Natural killer cell (primary cell): ENCODE measurements around the gene RPL22. TPM values are rescaled to one million over a fixed set of nuclear protein-coding genes. Genes with fewer than 3 reads are reported as not detected.

Experiments used
- ATAC-seq, 3 donors: fragments of 150-1000 bp in 2 of 3; fragments of 200-7000 bp in 1 of 3; cut with Tn5 transposase; 1 replicate in 1 of 3; 2 replicates in 2 of 3; pipeline ENCODE4 v1.10.0; 2021; ENCODE audit warnings: mild to moderate bottlenecking in 2 of 3, moderate library complexity in 2 of 3
- DNase-seq, 2 donors: peaks; one replicate each; pipeline versions ENCODE4 v3.0.0 to v3.0.0-alpha.2; 2013 to 2021; ENCODE audit warnings: mixed read lengths in 1 of 2
- H3K27ac ChIP-seq: one replicate; pipeline ENCODE4 v1.5.1; 2013; ENCODE audit warnings: mild to moderate bottlenecking, low read length
- H3K27me3 ChIP-seq: one replicate; pipeline ENCODE4 v1.6.1; 2013; ENCODE audit warnings: low read length; ENCODE audit not compliant: control insufficient read depth, insufficient read depth
- H3K36me3 ChIP-seq: one replicate; pipeline ENCODE4 v1.6.1; 2013; ENCODE audit warnings: low read length; ENCODE audit not compliant: control insufficient read depth, insufficient read depth
- H3K4me1 ChIP-seq: one replicate; pipeline ENCODE4 v1.6.1; 2013; ENCODE audit warnings: low read length; ENCODE audit not compliant: control insufficient read depth, insufficient read depth
- H3K4me3 ChIP-seq: one replicate; pipeline ENCODE4 v1.5.1; 2013; ENCODE audit warnings: low read length
- H3K9me3 ChIP-seq: one replicate; pipeline ENCODE4 v1.6.1; 2013; ENCODE audit warnings: low read length; ENCODE audit not compliant: control insufficient read depth, insufficient read depth
- H3K27ac Mint-ChIP-seq, 2 donors: one replicate each; pipeline ENCODE4 v1.8.0; 2022; ENCODE audit warnings: mild to moderate bottlenecking in 2 of 2, mixed read lengths in 2 of 2, moderate library complexity in 1 of 2
- H3K27me3 Mint-ChIP-seq, 2 donors: one replicate each; pipeline ENCODE4 v1.8.0; 2022; ENCODE audit warnings: low read depth in 2 of 2, mixed read lengths in 2 of 2
- H3K36me3 Mint-ChIP-seq: one replicate; pipeline ENCODE4 v1.8.0; 2022; ENCODE audit warnings: mixed read lengths
- H3K4me1 Mint-ChIP-seq, 2 donors: one replicate each; pipeline ENCODE4 v1.8.0; 2022; ENCODE audit warnings: mixed read lengths in 2 of 2
- H3K4me3 Mint-ChIP-seq: one replicate; pipeline ENCODE4 v1.8.0; 2022; ENCODE audit warnings: mild to moderate bottlenecking, moderate library complexity, mixed read lengths
- H3K9me3 Mint-ChIP-seq, 2 donors: one replicate each; pipeline ENCODE4 v1.8.0; 2022; ENCODE audit warnings: mixed read lengths in 2 of 2
- WGBS: methylation state at CpG from one replicate; pipeline ENCODE4 v1.1.7; 2013; ENCODE audit warnings: missing lambda C conversion rate; ENCODE audit not compliant: insufficient coverage; 5-methylcytosine and 5-hydroxymethylcytosine counted together
- intact Hi-C: fragments of 100-400 bp; cut with micrococcal nuclease; formaldehyde crosslinking; loops from one replicate; pipeline ENCODE4 v1.14.2; 2022
- total RNA-seq, 4 donors: library from RNA; stranded (reverse); fragments of 120-200 nt in 1 of 4; gene quantifications; one replicate each; pipeline versions ENCODE4 v1.2.3 to v1.2.4, GENCODE V29; 2013 to 2022
- TF ChIP-seq, protein P1 (sequence below): fragments of 200-600 bp; IDR thresholded peaks from one replicate; pipeline ENCODE4 v1.8.0; 2022; ENCODE audit warnings: antibody characterized with exemption

Gene RPL22
- total RNA-seq, 3 donors from 2014 or later (not counting 1 experiment from before 2014, with no cell fraction given) = 210 to 239 (median 228) TPM

DNA sequence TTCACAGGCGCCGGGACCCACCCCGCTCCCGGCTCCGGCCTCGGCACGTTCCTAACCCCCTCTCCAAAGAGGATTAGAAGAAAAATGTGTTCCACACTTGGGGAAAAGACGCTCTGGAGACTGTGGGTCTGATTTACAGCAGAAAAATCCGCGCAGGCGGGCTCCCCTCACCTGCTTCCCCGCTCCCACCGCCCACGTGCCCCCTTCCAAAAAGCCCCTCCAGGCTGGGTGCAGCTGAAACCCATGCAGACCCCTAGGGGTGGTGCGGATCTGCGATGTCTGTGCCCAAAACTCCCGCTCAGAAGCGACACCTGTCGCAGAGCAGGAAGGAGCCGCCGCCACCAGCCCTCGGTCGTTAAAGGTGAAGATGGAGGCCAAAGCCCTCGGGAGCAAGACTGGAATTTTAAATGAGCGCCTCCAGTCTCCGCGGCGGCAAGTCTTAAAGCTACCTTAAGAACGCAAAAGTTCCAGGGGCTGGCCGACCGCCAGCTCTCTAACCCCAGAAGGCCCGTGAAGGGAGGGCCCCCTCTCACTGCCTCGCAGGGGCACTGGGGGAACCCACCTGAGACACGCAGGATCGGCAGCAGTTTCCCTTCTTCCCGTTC lies 18.6 kb downstream of the RPL22 start:
- DNase-seq (peak in 1 of 2 donors; percentile 36), ATAC-seq (no peak)
- TF ChIP-seq, protein P1, sequence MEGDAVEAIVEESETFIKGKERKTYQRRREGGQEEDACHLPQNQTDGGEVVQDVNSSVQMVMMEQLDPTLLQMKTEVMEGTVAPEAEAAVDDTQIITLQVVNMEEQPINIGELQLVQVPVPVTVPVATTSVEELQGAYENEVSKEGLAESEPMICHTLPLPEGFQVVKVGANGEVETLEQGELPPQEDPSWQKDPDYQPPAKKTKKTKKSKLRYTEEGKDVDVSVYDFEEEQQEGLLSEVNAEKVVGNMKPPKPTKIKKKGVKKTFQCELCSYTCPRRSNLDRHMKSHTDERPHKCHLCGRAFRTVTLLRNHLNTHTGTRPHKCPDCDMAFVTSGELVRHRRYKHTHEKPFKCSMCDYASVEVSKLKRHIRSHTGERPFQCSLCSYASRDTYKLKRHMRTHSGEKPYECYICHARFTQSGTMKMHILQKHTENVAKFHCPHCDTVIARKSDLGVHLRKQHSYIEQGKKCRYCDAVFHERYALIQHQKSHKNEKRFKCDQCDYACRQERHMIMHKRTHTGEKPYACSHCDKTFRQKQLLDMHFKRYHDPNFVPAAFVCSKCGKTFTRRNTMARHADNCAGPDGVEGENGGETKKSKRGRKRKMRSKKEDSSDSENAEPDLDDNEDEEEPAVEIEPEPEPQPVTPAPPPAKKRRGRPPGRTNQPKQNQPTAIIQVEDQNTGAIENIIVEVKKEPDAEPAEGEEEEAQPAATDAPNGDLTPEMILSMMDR = no peak

DNA sequence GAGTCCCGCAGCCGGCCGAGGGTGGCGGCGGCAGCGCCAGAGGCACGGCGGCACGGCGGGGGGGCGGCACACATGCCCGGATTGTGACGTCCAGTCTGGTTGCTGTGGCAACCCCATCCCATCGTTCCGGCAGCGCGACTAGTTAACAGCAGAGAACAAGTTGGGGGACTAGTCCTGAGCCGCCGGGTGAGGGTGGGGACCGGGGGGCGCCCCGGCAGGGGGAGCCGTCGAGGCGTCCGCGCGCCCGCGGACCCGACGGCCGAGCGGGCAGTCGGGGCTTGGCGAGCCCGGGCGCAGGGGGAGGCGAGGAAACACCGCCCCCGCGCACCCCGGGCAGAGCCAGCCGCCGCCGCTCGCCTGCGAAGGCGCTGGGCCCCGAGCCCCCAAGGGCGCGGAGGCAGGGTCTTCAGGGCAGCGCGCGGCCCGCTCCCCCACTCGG lies 19.1 kb downstream of the RPL22 start, which contains the start of gene CHD5:
Gene CHD5 (minus strand): TSS at position 54 of the 439 bp plus-strand sequence. CDS start 298 bp downstream, outside the sequence.
- ATAC-seq (peak in 2 of 3 donors; percentile 40 to 53), DNase-seq (peak in 1 of 2 donors; percentile 42)
- 3% methylated on average over 57 of the region's 57 CpGs for WGBS
- H3K4me1 Mint-ChIP-seq = peaks cover 17 to 36% of the 10 kb centered on the region in 2 donors
- H3K27me3 ChIP-seq = peaks cover 27% of the 10 kb centered on the region
- H3K4me3 Mint-ChIP-seq = peak within 1 kb of the TSS; percentile 70
- H3K27ac ChIP-seq = no peak within 1 kb of the TSS
- peaks cover 16% of the 10 kb centered on the region for H3K4me1 ChIP-seq
- H3K9me3 Mint-ChIP-seq = no peaks in the 10 kb centered on the region
- H3K9me3 ChIP-seq = no peaks in the 10 kb centered on the region
- H3K36me3 Mint-ChIP-seq = no peaks in the 10 kb centered on the region
- peaks cover 3% of the 10 kb centered on the region for H3K36me3 ChIP-seq
- intact Hi-C loops = no loop called here
- TF ChIP-seq, protein P1 = no peak
- peaks cover 28 to 38% of the 10 kb centered on the region in 2 donors for H3K27me3 Mint-ChIP-seq
- no peak within 1 kb of the TSS for H3K4me3 ChIP-seq
- no peak within 1 kb of the TSS for H3K27ac Mint-ChIP-seq

More for the DNA sequence above, 18.6 kb downstream of the RPL22 start:
- intact Hi-C loops = no loop called here
- Mint-ChIP-seq H3K4me3 (peak overlapping the region; percentile 70), H3K27ac (no peak overlapping the region), H3K4me1 (peaks cover 17 to 36% of the 10 kb centered on the region in 2 donors), H3K27me3 (peaks cover 28 to 38% of the 10 kb centered on the region in 2 donors), H3K9me3 (no peaks in the 10 kb centered on the region), H3K36me3 (no peaks in the 10 kb centered on the region)
- WGBS = 3% methylated on average over 36 of the region's 36 CpGs
- Histone ChIP-seq H3K27me3 (peaks cover 27% of the 10 kb centered on the region), H3K27ac (no peak overlapping the region), H3K9me3 (no peaks in the 10 kb centered on the region), H3K4me3 (no peak overlapping the region), H3K4me1 (peaks cover 16% of the 10 kb centered on the region), H3K36me3 (peaks cover 6% of the 10 kb centered on the region)

DNA sequence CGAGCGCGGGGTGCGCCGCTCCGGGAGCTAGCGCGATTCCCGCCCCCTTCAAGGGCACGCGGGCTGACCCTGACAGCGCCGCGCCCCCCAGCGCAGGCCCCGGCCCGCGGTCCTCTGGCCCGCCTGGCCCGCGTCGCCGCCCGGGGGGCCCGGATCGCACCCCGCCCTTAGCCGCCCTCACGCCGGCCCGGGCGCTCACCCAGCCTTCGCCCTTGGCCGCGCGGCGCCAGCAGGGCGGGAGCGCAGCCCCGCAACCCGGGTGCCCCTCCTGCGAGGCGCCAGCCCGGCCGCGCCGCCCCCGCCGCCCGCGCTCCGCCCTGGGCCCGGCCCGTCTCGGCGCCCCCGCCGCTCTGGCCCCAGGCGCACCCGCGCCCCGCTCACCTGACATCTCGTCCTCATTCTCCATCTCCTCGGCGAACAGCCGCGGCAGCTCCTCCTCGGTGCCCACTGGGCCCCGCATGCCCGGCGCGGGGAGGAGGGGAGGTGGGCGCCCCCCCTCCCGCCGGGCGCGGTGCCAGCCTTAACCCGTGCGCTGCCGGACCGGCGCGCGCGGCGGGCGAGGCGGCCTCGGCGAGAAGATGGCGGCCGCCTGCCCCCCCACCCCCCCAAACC lies 19.7 kb downstream of the RPL22 start:
- H3K4me1 Mint-ChIP-seq = peaks cover 17 to 36% of the 10 kb centered on the region in 2 donors
- H3K27me3 Mint-ChIP-seq = peaks cover 28 to 38% of the 10 kb centered on the region in 2 donors
- Histone ChIP-seq H3K4me3 (no peak overlapping the region), H3K27ac (no peak overlapping the region), H3K27me3 (peaks cover 27% of the 10 kb centered on the region), H3K9me3 (no peaks in the 10 kb centered on the region), H3K4me1 (peaks cover 16% of the 10 kb centered on the region), H3K36me3 (peaks cover 3% of the 10 kb centered on the region)
- ATAC-seq (no peak), DNase-seq (no peak)
- no peak overlapping the region for H3K4me3 Mint-ChIP-seq
- intact Hi-C loops = no loop called here
- H3K9me3 Mint-ChIP-seq = no peaks in the 10 kb centered on the region
- 1% methylated on average over 72 of the region's 92 CpGs for WGBS
- H3K27ac Mint-ChIP-seq = no peak overlapping the region
- TF ChIP-seq, protein P1 = no peak
- no peaks in the 10 kb centered on the region for H3K36me3 Mint-ChIP-seq
